HepG2 (cell line): ENCODE measurements around the gene TP53I3. TPM values are rescaled to one million over a fixed set of nuclear protein-coding genes. Genes with fewer than 3 reads are reported as not detected.

Source experiments
- CHCHD3 ChIP-seq: sonication (generic); formaldehyde crosslinking; IDR thresholded peaks from 2 replicates; pipeline ENCODE4 v1.8.0; 2022; ENCODE audit warnings: mild to moderate bottlenecking, missing genetic modification reagents, moderate library complexity
- DZIP1 ChIP-seq: sonication (generic); formaldehyde crosslinking; IDR thresholded peaks from 2 replicates; pipeline ENCODE4 v1.5.0; 2020; ENCODE audit warnings: mild to moderate bottlenecking, missing genetic modification reagents
- KAT2B ChIP-seq: fragments of 150-350 bp; IDR thresholded peaks from 2 replicates; pipeline ENCODE4 v1.6.1; 2014; ENCODE audit warnings: low read depth, low read length, borderline replicate concordance
- KIAA2018 ChIP-seq: sonication (generic); formaldehyde crosslinking; IDR thresholded peaks from 2 replicates; pipeline ENCODE4 v1.5.0; 2020; ENCODE audit warnings: mild to moderate bottlenecking, missing genetic modification reagents, borderline replicate concordance
- MYNN ChIP-seq: sonication (generic); formaldehyde crosslinking; IDR thresholded peaks from 2 replicates; pipeline ENCODE4 v1.4.0; 2020; ENCODE audit warnings: mild to moderate bottlenecking, low read depth, missing genetic modification reagents
- NFRKB ChIP-seq: fragments of 450-650 bp; IDR thresholded peaks from 2 replicates; pipeline ENCODE4 v1.6.1; 2017
- RAD21 ChIP-seq: fragments of 450-650 bp; formaldehyde crosslinking; IDR thresholded peaks from 2 replicates; pipeline ENCODE4 v1.5.0; 2020; ENCODE audit warnings: mild to moderate bottlenecking
- SP1 ChIP-seq, 2 experiments: fragments of 450-650 bp in 1 of 2; sonication (generic) in 1 of 2; formaldehyde crosslinking in 1 of 2; IDR thresholded peaks; 2 replicates each; pipeline versions ENCODE4 v1.4.0 to v1.6.1; 2016 to 2020; ENCODE audit warnings: missing genetic modification reagents in 1 of 2
- SRSF1 ChIP-seq: fragments of 200-400 bp; formaldehyde crosslinking; optimal IDR thresholded peaks from 2 replicates; pipeline ENCODE3; 2017; ENCODE audit warnings: mild to moderate bottlenecking, low read depth, low read length, moderate library complexity
- WIZ ChIP-seq: sonication (generic); formaldehyde crosslinking; IDR thresholded peaks from 2 replicates; pipeline ENCODE4 v1.5.1; 2020; ENCODE audit warnings: mild to moderate bottlenecking, missing genetic modification reagents
- ZFX ChIP-seq: sonication (generic); formaldehyde crosslinking; IDR thresholded peaks from 2 replicates; pipeline ENCODE4 v1.4.0; 2020; ENCODE audit warnings: mild to moderate bottlenecking, low read depth, missing genetic modification reagents, moderate library complexity
- ZIK1 ChIP-seq: sonication (generic); formaldehyde crosslinking; IDR thresholded peaks from 2 replicates; pipeline ENCODE4 v1.5.0; 2020; ENCODE audit warnings: mild to moderate bottlenecking, low read depth, missing genetic modification reagents, borderline replicate concordance
- ZNF747 ChIP-seq: sonication (generic); formaldehyde crosslinking; IDR thresholded peaks from 2 replicates; pipeline ENCODE4 v1.8.1; 2023; ENCODE audit warnings: missing genetic modification reagents, mild to moderate bottlenecking, borderline replicate concordance
- ZNF770 ChIP-seq: sonication (generic); formaldehyde crosslinking; IDR thresholded peaks from 2 replicates; pipeline ENCODE4 v1.5.0; 2020; ENCODE audit warnings: mild to moderate bottlenecking, missing genetic modification reagents
- ZNF781 ChIP-seq: sonication (generic); formaldehyde crosslinking; IDR thresholded peaks from 2 replicates; pipeline ENCODE4 v1.5.1; 2020; ENCODE audit warnings: borderline replicate concordance, mild to moderate bottlenecking, missing genetic modification reagents; ENCODE audit errors: not compliant biosample characterization
- polyA plus RNA-seq, 8 experiments: library from polyadenylated mRNA; depleted of rRNA in 3 of 8; stranded (reverse) in 7 of 8; unstranded in 1 of 8; fragments of >200 nt; fragmentation: Illumina TruSeq in 4 of 8; extraction: Trizol in 4 of 8; gene quantifications; 2 replicates each; pipeline versions ENCODE4 v1.2.1 to v1.2.3, GENCODE V29; 2011 to 2016; ENCODE audit warnings: low read depth in 4 of 8, missing spikeins in 1 of 8, mixed read lengths in 1 of 8; ENCODE audit not compliant: insufficient read depth in 1 of 8
- total RNA-seq, 5 experiments: library from RNA; depleted of rRNA; stranded (reverse); fragments of >200 nt; fragmentation: Illumina TruSeq; extraction: Trizol; gene quantifications; 2 replicates each; pipeline ENCODE4 v1.2.3, GENCODE V29; 2016; ENCODE audit warnings: low read depth in 1 of 5

Gene TP53I3
- total and polyA plus RNA-seq, 2 of the 13 experiments (the other 11 are each of a cell fraction or from before 2014, with no cell fraction given), result 25.0 to 44.1 TPM

GRCh38 chr2:24084386-24085199, at the start of gene TP53I3 (continued):
- TF ChIP-seq SP1 (IDR thresholded peaks at IDR 0.05), result no peak
- TF ChIP-seq SP1 (CRISPR knock-in tag; IDR thresholded peaks at IDR 0.05), result peak; percentile 22; the same call in 1 of the 2 replicates
- TF ChIP-seq DZIP1 (CRISPR knock-in tag), result peak; percentile 57
- TF ChIP-seq WIZ (CRISPR knock-in tag), result no peak
- peak; percentile 95 for TF ChIP-seq ZNF770 (CRISPR knock-in tag)
- no peak for TF ChIP-seq KAT2B
- peak; percentile 69 for TF ChIP-seq ZNF747 (CRISPR knock-in tag)
- no peak for TF ChIP-seq CHCHD3
- 0 out of 2 replicates have a peak, but pooled peaks have one; percentile 65 for TF ChIP-seq KIAA2018
- no peak for TF ChIP-seq ZNF781 (CRISPR knock-in tag)
- TF ChIP-seq ZIK1 (CRISPR knock-in tag), result peak; percentile 22; the same call in 1 of the 2 replicates
- peak; percentile 98 for TF ChIP-seq RAD21
- TF ChIP-seq SRSF1, result peak; percentile 34
- TF ChIP-seq NFRKB, result no peak
- TF ChIP-seq ZFX, result peak; percentile 90
- TF ChIP-seq MYNN (CRISPR knock-in tag), result no peak
